HG03378 (cell line): Measurements from ENCODE around the gene CGB3.

Experiments used
- ATAC-seq: cut with Tn5 transposase; IDR thresholded peaks from one replicate; pipeline ENCODE4 v1.9.1; 2021; ENCODE audit warnings: mild to moderate bottlenecking, moderate library complexity; ENCODE audit not compliant: unreplicated experiment

CGB3 gene

DNA sequence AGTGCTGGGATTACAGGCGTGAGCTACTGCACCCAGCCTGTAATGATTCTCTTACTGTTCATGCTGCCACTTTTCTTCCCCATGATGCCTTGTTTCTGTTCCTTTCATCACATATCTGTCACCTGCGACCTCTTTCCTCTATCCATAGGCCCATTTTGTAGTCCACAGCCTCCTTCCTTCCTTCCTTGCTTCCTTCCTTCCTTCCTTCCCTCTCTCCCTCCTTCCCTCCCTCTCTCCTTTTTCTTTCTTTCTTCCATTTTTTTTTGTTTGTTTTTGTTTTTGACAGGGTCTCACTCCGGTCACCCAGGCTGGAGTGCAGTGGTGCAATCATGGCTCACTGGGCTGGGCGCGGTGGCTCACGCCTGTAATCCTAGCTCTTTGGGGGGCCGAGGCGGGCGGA, 35.3 kb downstream of the CGB3 start:
- ATAC-seq = no peak

- no peak for ATAC-seq
These were observed 35.8 kb downstream of the CGB3 start for GRCh38 chr19:48988286-48988685.

DNA sequence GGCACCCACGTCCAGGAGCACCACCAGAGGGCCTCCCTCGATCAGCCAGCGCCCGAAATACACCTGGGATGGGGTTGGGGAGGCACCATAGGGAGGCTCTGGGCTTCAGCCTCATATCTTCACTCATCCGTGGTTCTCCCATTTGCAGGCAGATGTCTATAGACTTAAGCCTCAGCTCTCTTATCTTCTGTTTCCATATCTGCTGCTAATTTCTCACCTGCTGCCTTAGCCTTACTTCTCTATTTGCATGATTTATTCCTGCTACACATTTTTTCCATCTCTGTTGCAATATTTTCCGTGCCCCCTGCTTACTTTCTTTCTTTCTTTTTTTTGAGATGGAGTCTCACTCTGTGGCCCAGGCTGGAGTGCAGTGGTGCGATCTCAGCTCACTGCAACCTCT, 36.8 kb downstream of the CGB3 start:
- no peak for ATAC-seq

GRCh38 chr19:48986211-48986610, 37.9 kb downstream of the CGB3 start:
- ATAC-seq = no peak

DNA sequence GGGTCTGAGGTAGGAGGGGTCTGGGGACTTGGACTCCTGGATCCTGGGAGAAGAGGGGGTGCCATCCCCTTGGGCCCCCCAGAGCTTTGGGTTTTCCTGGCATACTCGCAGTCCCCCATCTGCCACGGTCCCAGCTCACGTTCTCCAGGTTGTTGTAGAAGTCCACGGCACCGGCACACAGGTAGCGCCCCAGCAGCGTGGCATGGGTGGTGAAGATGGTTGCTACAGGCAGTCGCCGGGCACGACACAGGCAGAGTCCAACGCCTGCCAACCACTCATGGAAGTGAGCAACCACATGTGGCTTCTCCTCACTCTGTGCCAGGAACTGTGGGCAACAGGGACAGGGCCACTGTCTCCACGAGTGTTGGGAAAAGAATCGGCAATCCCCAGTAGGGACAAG, 38.4 kb downstream of the CGB3 start:
- no peak for ATAC-seq

GRCh38 chr19:48982280-48982679, 41.9 kb downstream of the CGB3 start:
- no peak for ATAC-seq

GRCh38 chr19:48977061-48977460, 47.1 kb downstream of the CGB3 start:
- ATAC-seq = no peak

DNA sequence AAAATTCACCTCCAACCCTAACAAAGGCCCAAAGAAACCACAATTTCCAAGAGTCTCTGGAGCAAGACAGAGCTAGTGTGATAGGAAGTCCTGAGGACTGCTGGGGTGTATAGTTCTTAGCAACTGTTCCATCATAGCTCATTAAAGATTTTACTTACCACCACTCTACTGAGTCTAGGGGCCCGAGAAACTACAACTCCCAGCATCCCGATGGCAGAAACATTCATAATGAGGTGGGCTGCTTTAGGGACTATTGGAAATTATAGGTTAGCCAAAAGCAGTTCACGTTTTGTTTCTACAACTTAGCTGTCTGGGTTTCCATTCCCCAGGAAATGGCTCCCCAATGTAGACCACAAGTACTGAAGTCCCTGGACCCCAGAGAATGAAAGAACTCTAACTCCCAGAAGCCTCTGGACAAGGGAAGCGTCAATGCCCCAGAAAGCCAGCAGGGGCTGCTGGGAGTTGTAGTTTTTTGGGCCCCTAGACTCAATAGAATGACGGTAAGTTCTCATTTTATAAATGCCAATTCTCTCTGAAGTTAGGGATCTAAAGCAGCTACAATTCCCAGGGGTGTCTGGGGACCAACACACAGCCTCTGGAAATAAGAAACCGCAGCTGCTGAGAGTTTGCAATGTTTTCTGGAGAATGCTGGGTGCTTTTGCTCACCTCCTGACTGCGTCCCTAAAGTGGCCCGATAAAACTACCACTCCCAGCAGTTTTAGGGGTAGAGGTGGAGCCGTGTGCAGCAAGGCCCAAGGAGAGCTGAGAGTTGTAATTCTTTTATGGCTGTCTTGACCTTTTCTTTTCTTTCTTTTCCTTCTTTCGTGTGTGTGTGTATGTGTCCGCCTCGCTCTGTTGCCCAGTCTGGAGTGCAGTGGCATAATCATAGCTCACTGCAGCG, 47.9 kb downstream of the CGB3 start:
- no peak for ATAC-seq
